Fibroblast of lung (primary cell): ENCODE data around the gene PAPOLG.

ENCODE experiments used
- EZH2 ChIP-seq: IDR thresholded peaks from 2 replicates; pipeline ENCODE4 v1.5.1; 2012; ENCODE audit warnings: low read length, control low read depth, mild to moderate bottlenecking; ENCODE audit errors: missing control alignments
- TF ChIP-seq, protein P1 (sequence below), 2 donors: IDR thresholded peaks in 1 of 2; conservative IDR thresholded peaks in 1 of 2; 1 replicate in 1 of 2; 2 replicates in 1 of 2; pipeline ENCODE4 v1.5.1; 2011 to 2012; ENCODE audit warnings: low read length in 2 of 2, control low read depth in 1 of 2, inconsistent platforms in 1 of 2, low read depth in 1 of 2, mild to moderate bottlenecking in 1 of 2

GRCh38 chr2:60826111-60826510 lies 70.0 kb downstream of the PAPOLG start:
- TF ChIP-seq, protein P1, sequence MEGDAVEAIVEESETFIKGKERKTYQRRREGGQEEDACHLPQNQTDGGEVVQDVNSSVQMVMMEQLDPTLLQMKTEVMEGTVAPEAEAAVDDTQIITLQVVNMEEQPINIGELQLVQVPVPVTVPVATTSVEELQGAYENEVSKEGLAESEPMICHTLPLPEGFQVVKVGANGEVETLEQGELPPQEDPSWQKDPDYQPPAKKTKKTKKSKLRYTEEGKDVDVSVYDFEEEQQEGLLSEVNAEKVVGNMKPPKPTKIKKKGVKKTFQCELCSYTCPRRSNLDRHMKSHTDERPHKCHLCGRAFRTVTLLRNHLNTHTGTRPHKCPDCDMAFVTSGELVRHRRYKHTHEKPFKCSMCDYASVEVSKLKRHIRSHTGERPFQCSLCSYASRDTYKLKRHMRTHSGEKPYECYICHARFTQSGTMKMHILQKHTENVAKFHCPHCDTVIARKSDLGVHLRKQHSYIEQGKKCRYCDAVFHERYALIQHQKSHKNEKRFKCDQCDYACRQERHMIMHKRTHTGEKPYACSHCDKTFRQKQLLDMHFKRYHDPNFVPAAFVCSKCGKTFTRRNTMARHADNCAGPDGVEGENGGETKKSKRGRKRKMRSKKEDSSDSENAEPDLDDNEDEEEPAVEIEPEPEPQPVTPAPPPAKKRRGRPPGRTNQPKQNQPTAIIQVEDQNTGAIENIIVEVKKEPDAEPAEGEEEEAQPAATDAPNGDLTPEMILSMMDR (conservative IDR thresholded peaks at IDR 0.05 in 1 of 2, IDR thresholded peaks at IDR 0.05 in 1 of 2; ENCODE audit: low read depth in 1 of 2, low read length in 2 of 2) = no peak
- no peak for TF ChIP-seq EZH2
